GM12878 (cell line): ENCODE results near the gene MPV17L. TPM values are rescaled to one million over a fixed set of nuclear protein-coding genes. Genes with fewer than 3 reads are reported as not detected.

ENCODE experiments used
- ATAC-seq: fragments of 200-7000 bp; cut with Tn5 transposase; 3 replicates; pipeline ENCODE4 v1.9.1; 2020; ENCODE audit warnings: mild to moderate bottlenecking, moderate library complexity
- BruUV-seq: library from RNA; stranded (reverse); fragments of 400-500 nt; replicated peaks from 2 replicates; lab custom pipeline; 2021; lab: Mats Ljungman, UMichigan
- CTCF ChIA-PET: fragments of 300-600 bp; sonication (Branson Sonifier 250); formaldehyde crosslinking; extraction: SDS; loops from one replicate; lab custom pipeline; 2021; ENCODE audit warnings: inconsistent platforms; lab: Yijun Ruan, JAX
- POLR2A ChIA-PET: fragments of 350-600 bp; formaldehyde crosslinking; extraction: SDS; loops from one replicate; lab custom pipeline; 2021; ENCODE audit warnings: inconsistent platforms; lab: Charles Lee
- RAD21 ChIA-PET: fragments of 300-600 bp; sonication (Branson Sonifier 250); formaldehyde crosslinking; loops from one replicate; lab custom pipeline; 2023; ENCODE audit warnings: antibody characterized with exemption; ENCODE audit not compliant: unreplicated experiment; lab: Charles Lee
- SMC1A ChIA-PET: fragments of 300-600 bp; sonication (Branson Sonifier 250); formaldehyde crosslinking; loops from one replicate; lab custom pipeline; 2023; ENCODE audit not compliant: unreplicated experiment, uncharacterized antibody; lab: Charles Lee
- DNase-seq: peaks from one replicate; pipeline ENCODE4 v3.0.0-alpha.2; 2011; ENCODE audit warnings: low read depth, low spot score
- FAIRE-seq: peaks from 3 replicates; lab custom pipeline; 2011; peaks lifted over from hg19 to GRCh38; lab: Jason Lieb, UNC
- H2AFZ ChIP-seq: 2 replicates; pipeline ENCODE4 v1.6.0; 2011; ENCODE audit warnings: low read depth, low read length, control low read depth; ENCODE audit not compliant: control insufficient read depth
- H3K27ac ChIP-seq: 2 replicates; pipeline ENCODE4 v1.5.1; 2011; ENCODE audit warnings: control low read depth; ENCODE audit not compliant: control insufficient read depth, insufficient read depth
- H3K27me3 ChIP-seq, 2 experiments: replicated peaks in 1 of 2; 2 replicates each; pipeline versions ENCODE4 v1.6.0 to v1.6.1; 2011; ENCODE audit warnings: low read length in 1 of 2; ENCODE audit not compliant: control insufficient read depth in 2 of 2, insufficient read depth in 2 of 2
- H3K36me3 ChIP-seq, 2 experiments: 2 replicates each; pipeline ENCODE4 v1.5.1; 2011; ENCODE audit warnings: low read length in 1 of 2; ENCODE audit not compliant: control insufficient read depth in 2 of 2, insufficient read depth in 2 of 2
- H3K4me1 ChIP-seq: 2 replicates; pipeline ENCODE4 v1.6.1; 2011; ENCODE audit warnings: mild to moderate bottlenecking, low read length, moderate library complexity, mixed read lengths; ENCODE audit not compliant: control insufficient read depth, insufficient read depth
- H3K4me2 ChIP-seq: 2 replicates; pipeline ENCODE4 v1.6.0; 2011; ENCODE audit warnings: control low read depth; ENCODE audit not compliant: control insufficient read depth, insufficient read depth
- H3K4me3 ChIP-seq: fragments of 200-600 bp; sonication (generic); 2 replicates; pipeline ENCODE4 v1.5.1; 2016
- H3K79me2 ChIP-seq: 2 replicates; pipeline ENCODE4 v1.6.0; 2011; ENCODE audit warnings: low read length; ENCODE audit not compliant: control insufficient read depth, insufficient read depth
- H3K9ac ChIP-seq: 2 replicates; pipeline ENCODE4 v1.8.0; 2011; ENCODE audit warnings: low read length, control low read depth, mixed read lengths; ENCODE audit not compliant: control insufficient read depth, insufficient read depth
- H3K9me3 ChIP-seq: replicated peaks from 3 replicates; pipeline ENCODE4 v1.5.1; 2011; ENCODE audit warnings: mild to moderate bottlenecking, low read length; ENCODE audit not compliant: control insufficient read depth, insufficient read depth
- H4K20me1 ChIP-seq: 2 replicates; pipeline ENCODE4 v1.6.0; 2011; ENCODE audit not compliant: control insufficient read depth, insufficient read depth
- KLF5 ChIP-seq: fragments of 450-650 bp; IDR thresholded peaks from 2 replicates; pipeline ENCODE4 v1.6.1; 2014; ENCODE audit warnings: mild to moderate bottlenecking; ENCODE audit not compliant: partially characterized antibody
- POLR2AphosphoS2 ChIP-seq: IDR thresholded peaks from 2 replicates; pipeline ENCODE4 v1.6.1; 2011; ENCODE audit warnings: low read depth, mild to moderate bottlenecking, low read length, improper control_type of control experiment, moderate library complexity
- TBL1XR1 ChIP-seq: IDR thresholded peaks from 2 replicates; pipeline ENCODE4 v1.6.1; 2012; ENCODE audit warnings: low read depth, low read length, improper control_type of control experiment
- TCF3 ChIP-seq: IDR thresholded peaks from 2 replicates; pipeline ENCODE4 v1.6.1; 2012; ENCODE audit warnings: low read depth, mild to moderate bottlenecking, low read length, borderline replicate concordance; ENCODE audit not compliant: insufficient read depth
- USF1 ChIP-seq: IDR thresholded peaks from 2 replicates; pipeline ENCODE4 v1.6.1; 2011; ENCODE audit warnings: borderline replicate concordance, low read depth, mild to moderate bottlenecking, moderate library complexity, mixed read lengths, low read length; ENCODE audit not compliant: insufficient read depth; ENCODE audit errors: extremely low read length
- WGBS: methylation state at CpG from one replicate; pipeline ENCODE4 v1.1.6; 2016; ENCODE audit warnings: low lambda C conversion rate; ENCODE audit not compliant: insufficient replicate concordance, insufficient coverage; ENCODE audit errors: missing lambda C conversion rate; 5-methylcytosine and 5-hydroxymethylcytosine counted together
- in situ Hi-C: fragments of 300-500 bp; cut with MboI; formaldehyde crosslinking; loops from 9 replicates; pipeline ENCODE4 v1.14.3; 2018; ENCODE audit warnings: mixed read lengths
- intact Hi-C: fragments of 100-400 bp; cut with micrococcal nuclease; formaldehyde crosslinking; loops from one replicate; pipeline ENCODE4 v1.14.2; 2022; ENCODE audit not compliant: unreplicated experiment
- polyA plus RNA-seq, 11 experiments: library from polyadenylated mRNA; depleted of rRNA in 4 of 11; unstranded in 6 of 11; stranded (reverse) in 5 of 11; fragments of >200 nt; fragmentation: Nextera tagmentation in 4 of 11; fragmentation: Illumina TruSeq in 1 of 11; extraction: Ambion mirVana in 4 of 11; extraction: Trizol in 1 of 11; gene quantifications; 1 replicate in 1 of 11; 2 replicates in 10 of 11; pipeline versions ENCODE4 v1.2.1 to v1.2.3, GENCODE V29; 2011 to 2016; ENCODE audit warnings: inconsistent platforms in 2 of 11, missing spikeins in 2 of 11, low read depth in 1 of 11
- total RNA-seq, 4 experiments: library from RNA; depleted of rRNA in 3 of 4; stranded (reverse); fragments of >200 nt in 3 of 4; fragmentation: Illumina TruSeq in 1 of 4; extraction: Trizol in 1 of 4; gene quantifications; 2 replicates each; pipeline versions ENCODE4 v1.2.1 to v1.2.3, GENCODE V29; 2013 to 2021

Gene MPV17L
- total and polyA plus RNA-seq, 10 of the 15 experiments (the other 5 are each of a cell fraction or from before 2014, with no cell fraction given): 0.02 to 0.10 (median 0.05) TPM; not detected in 5

GRCh38 chr16:15435216-15435864, 39.8 kb downstream of the MPV17L start (continued):
- no peak for TF ChIP-seq KLF5
- TF ChIP-seq TCF3: no peak
- no peak for TF ChIP-seq TBL1XR1

GRCh38 chr16:15439102-15439501, 43.5 kb downstream of the MPV17L start:
- in situ Hi-C loops: no loop called here
- ChIA-PET RAD21 (no interaction called here), CTCF (no interaction called here), POLR2A (no interaction called here), SMC1A (no interaction called here)
- intact Hi-C loops: no loop called here
- FAIRE-seq (no peak), ATAC-seq (no peak), DNase-seq (no peak)
- H3K9me3 ChIP-seq: no peaks in the 10 kb centered on the region
- H3K27ac ChIP-seq: no peak overlapping the region
- H3K4me1 ChIP-seq: no peaks in the 10 kb centered on the region
- TF ChIP-seq POLR2AphosphoS2 (no peak), USF1 (no peak)
- no peak overlapping the region for H3K4me2 ChIP-seq
- H2AFZ ChIP-seq: no peak overlapping the region
- WGBS: 71% methylated on average over 4 of the region's 4 CpGs
- peaks cover 2 to 11% of the 10 kb centered on the region in 2 experiments for H3K27me3 ChIP-seq
- no peak overlapping the region for H3K9ac ChIP-seq
- H3K36me3 ChIP-seq: no peaks in the 10 kb centered on the region
- BruUV-seq: no TSS peak
- no peaks in the 10 kb centered on the region for H4K20me1 ChIP-seq
- no peak overlapping the region for H3K4me3 ChIP-seq
- H3K79me2 ChIP-seq: no peaks in the 10 kb centered on the region
